ENCODE data around the gene RASGRP1.

DNA sequence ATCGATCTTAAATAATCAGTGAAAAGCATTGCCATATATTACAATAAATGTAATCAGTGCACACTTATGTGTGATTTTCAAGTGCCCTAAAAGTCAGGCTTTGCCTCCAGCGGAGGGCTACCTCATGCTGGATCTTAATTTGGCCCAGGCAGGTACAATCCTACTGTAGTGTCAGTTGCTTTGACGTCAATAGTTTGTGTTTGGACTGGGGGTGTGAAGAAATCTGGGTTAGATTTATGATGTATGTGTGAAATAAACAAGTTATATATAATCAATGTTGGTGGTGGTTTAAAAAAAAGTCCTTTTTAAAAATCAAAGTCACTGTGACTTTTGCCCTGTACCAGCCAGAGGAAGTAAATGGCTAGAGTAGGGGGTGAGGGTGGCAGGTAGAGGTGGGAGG, 14.0 kb upstream of the RASGRP1 start:
- TF ChIP-seq POLR2A (IDR thresholded peaks at IDR 0.05), result no peak
- TF ChIP-seq, protein P1, sequence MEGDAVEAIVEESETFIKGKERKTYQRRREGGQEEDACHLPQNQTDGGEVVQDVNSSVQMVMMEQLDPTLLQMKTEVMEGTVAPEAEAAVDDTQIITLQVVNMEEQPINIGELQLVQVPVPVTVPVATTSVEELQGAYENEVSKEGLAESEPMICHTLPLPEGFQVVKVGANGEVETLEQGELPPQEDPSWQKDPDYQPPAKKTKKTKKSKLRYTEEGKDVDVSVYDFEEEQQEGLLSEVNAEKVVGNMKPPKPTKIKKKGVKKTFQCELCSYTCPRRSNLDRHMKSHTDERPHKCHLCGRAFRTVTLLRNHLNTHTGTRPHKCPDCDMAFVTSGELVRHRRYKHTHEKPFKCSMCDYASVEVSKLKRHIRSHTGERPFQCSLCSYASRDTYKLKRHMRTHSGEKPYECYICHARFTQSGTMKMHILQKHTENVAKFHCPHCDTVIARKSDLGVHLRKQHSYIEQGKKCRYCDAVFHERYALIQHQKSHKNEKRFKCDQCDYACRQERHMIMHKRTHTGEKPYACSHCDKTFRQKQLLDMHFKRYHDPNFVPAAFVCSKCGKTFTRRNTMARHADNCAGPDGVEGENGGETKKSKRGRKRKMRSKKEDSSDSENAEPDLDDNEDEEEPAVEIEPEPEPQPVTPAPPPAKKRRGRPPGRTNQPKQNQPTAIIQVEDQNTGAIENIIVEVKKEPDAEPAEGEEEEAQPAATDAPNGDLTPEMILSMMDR (IDR thresholded peaks at IDR 0.05 in 8 of 11, conservative IDR thresholded peaks at IDR 0.05 in 3 of 11), result no peak
